Measurements from ENCODE around the gene SCAPER. TPM values are rescaled to one million over a fixed set of nuclear protein-coding genes. Genes with fewer than 3 reads are reported as not detected.

Gene SCAPER
- total RNA-seq, 1 donor, result 9.1 TPM

- no peak for DNase-seq (ENCODE audit: low read depth)
- TF ChIP-seq CTCF (IDR thresholded peaks at IDR 0.05; ENCODE audit: insufficient read depth, low read depth, low read length), result no peak
- H3K4me3 ChIP-seq (ENCODE audit: low read depth, low read length), result no peak overlapping the region
Measured at GRCh38 chr15:76468722-76469121, 436.4 kb downstream of the SCAPER start.

- TF ChIP-seq CTCF (IDR thresholded peaks at IDR 0.05; ENCODE audit: insufficient read depth, low read depth, low read length), result no peak
- no peak overlapping the region for H3K4me3 ChIP-seq (ENCODE audit: low read depth, low read length)
- peak; percentile 87 for DNase-seq (ENCODE audit: low read depth)
Measured at GRCh38 chr15:76467136-76467535, 438.0 kb downstream of the SCAPER start.

GRCh38 chr15:76465728-76466127 is 439.4 kb downstream of the SCAPER start:
- no peak for TF ChIP-seq CTCF (IDR thresholded peaks at IDR 0.05; ENCODE audit: insufficient read depth, low read depth, low read length)
- no peak overlapping the region for H3K4me3 ChIP-seq (ENCODE audit: low read depth, low read length)

GRCh38 chr15:76464247-76464646 is 440.9 kb downstream of the SCAPER start:
- H3K4me3 ChIP-seq (ENCODE audit: low read depth, low read length), result no peak overlapping the region
- no peak for TF ChIP-seq CTCF (IDR thresholded peaks at IDR 0.05; ENCODE audit: insufficient read depth, low read depth, low read length)
- no peak for DNase-seq (ENCODE audit: low read depth)

More at GRCh38 chr15:76465728-76466127, 439.4 kb downstream of the SCAPER start:
- no peak for DNase-seq (ENCODE audit: low read depth)

GRCh38 chr15:76460871-76461270 is 444.3 kb downstream of the SCAPER start:
- no peak overlapping the region for H3K4me3 ChIP-seq (ENCODE audit: low read depth, low read length)
- no peak for TF ChIP-seq CTCF (IDR thresholded peaks at IDR 0.05; ENCODE audit: insufficient read depth, low read depth, low read length)
- DNase-seq (ENCODE audit: low read depth), result peak; percentile 21

GRCh38 chr15:76460347-76460746 is 444.8 kb downstream of the SCAPER start:
- no peak for DNase-seq (ENCODE audit: low read depth)
- no peak for TF ChIP-seq CTCF (IDR thresholded peaks at IDR 0.05; ENCODE audit: insufficient read depth, low read depth, low read length)
- no peak overlapping the region for H3K4me3 ChIP-seq (ENCODE audit: low read depth, low read length)

- TF ChIP-seq CTCF (IDR thresholded peaks at IDR 0.05; ENCODE audit: insufficient read depth, low read depth, low read length), result no peak
- no peak for DNase-seq (ENCODE audit: low read depth)
- no peak overlapping the region for H3K4me3 ChIP-seq (ENCODE audit: low read depth, low read length)
Measured at GRCh38 chr15:76451540-76451939, 453.6 kb downstream of the SCAPER start.
